Measurements from ENCODE around the gene RPS21.
"Not testable (repeated sequence)": the region's sequence is repeated elsewhere in the genome, so short reads cannot be mapped to it uniquely, and the experiment has no call there.

RPS21 gene

GRCh38 chr20:62365814-62366369 is 21.0 kb upstream of the RPS21 start:
- no peak for DNase-seq (ENCODE audit: low read depth in 2 of 2)

- DNase-seq (ENCODE audit: low read depth in 2 of 2), result no peak
These were observed 20.4 kb upstream of the RPS21 start for GRCh38 chr20:62366370-62367135.

- no peak for DNase-seq (ENCODE audit: low read depth in 2 of 2)
These were observed 19.7 kb upstream of the RPS21 start, which contains the start of gene LAMA5 for GRCh38 chr20:62367136-62367632. Gene LAMA5, minus strand, starts transcription at chr20:62367312. Its CDS starts 67 bp downstream, at chr20:62367245.

- DNase-seq (ENCODE audit: low read depth in 2 of 2), result no peak
These were observed 19.1 kb upstream of the RPS21 start for GRCh38 chr20:62367633-62368391.

- DNase-seq (ENCODE audit: low read depth in 2 of 2), result no peak
These were observed 18.4 kb upstream of the RPS21 start for GRCh38 chr20:62368392-62368975.

GRCh38 chr20:62368976-62369814 is 17.7 kb upstream of the RPS21 start:
- no peak for DNase-seq (ENCODE audit: low read depth in 2 of 2)

- DNase-seq (ENCODE audit: low read depth in 2 of 2), result no peak
These were observed 17.1 kb upstream of the RPS21 start for GRCh38 chr20:62369815-62370114.

GRCh38 chr20:62370115-62370806 is 16.6 kb upstream of the RPS21 start:
- peak; percentile 16 for DNase-seq (ENCODE audit: low read depth in 2 of 2)

GRCh38 chr20:62370807-62371587 is 15.9 kb upstream of the RPS21 start:
- DNase-seq (ENCODE audit: low read depth in 2 of 2), result no peak

- no peak for DNase-seq (ENCODE audit: low read depth in 2 of 2)
These were observed 15.3 kb upstream of the RPS21 start for GRCh38 chr20:62371588-62372041.

GRCh38 chr20:62372042-62372993 is 14.6 kb upstream of the RPS21 start:
- no peak for DNase-seq (ENCODE audit: low read depth in 2 of 2)

- DNase-seq (ENCODE audit: low read depth in 2 of 2), result not testable (repeated sequence)
These were observed 13.2 kb upstream of the RPS21 start for GRCh38 chr20:62373631-62374179.

GRCh38 chr20:62374331-62375152 is 12.4 kb upstream of the RPS21 start:
- no peak for DNase-seq (ENCODE audit: low read depth in 2 of 2)

- no peak for DNase-seq (ENCODE audit: low read depth in 2 of 2)
These were observed 10.5 kb upstream of the RPS21 start for GRCh38 chr20:62376112-62377063.

GRCh38 chr20:62377064-62377461 is 9.8 kb upstream of the RPS21 start:
- DNase-seq (ENCODE audit: low read depth in 2 of 2), result no peak

- no peak for DNase-seq (ENCODE audit: low read depth in 2 of 2)
These were observed 9.2 kb upstream of the RPS21 start for GRCh38 chr20:62377615-62378178.

All from stimulated activated CD8-positive, alpha-beta memory T cell treated with anti-CD3 and anti-CD28 coated beads, Interleukin-15, amount 100 ng/mL, for 4 hours (primary cell).